HL-60/S4 treated with phorbol 12-myristate 13-acetate at 8.2 ng/mL for 4 days and 3 days (cell line): ENCODE results near the gene FAM229A.
"Not testable (repeated sequence)": the region's sequence is repeated elsewhere in the genome, so short reads cannot be mapped to it uniquely, and the experiment has no call there.

ENCODE experiments used
- in situ Hi-C: fragments of 300-500 bp; cut with MboI; formaldehyde crosslinking; loops from 2 replicates; pipeline ENCODE4 v1.15.0; 2022; ENCODE audit warnings: low sequenced_read_pairs

FAM229A gene, protein sequence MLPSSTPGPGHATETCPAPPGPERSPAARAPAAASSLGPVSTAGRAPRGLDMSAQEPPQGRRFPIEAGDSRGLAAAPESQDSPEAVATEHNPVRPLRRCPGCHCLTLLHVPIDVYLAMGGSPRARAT

DNA sequence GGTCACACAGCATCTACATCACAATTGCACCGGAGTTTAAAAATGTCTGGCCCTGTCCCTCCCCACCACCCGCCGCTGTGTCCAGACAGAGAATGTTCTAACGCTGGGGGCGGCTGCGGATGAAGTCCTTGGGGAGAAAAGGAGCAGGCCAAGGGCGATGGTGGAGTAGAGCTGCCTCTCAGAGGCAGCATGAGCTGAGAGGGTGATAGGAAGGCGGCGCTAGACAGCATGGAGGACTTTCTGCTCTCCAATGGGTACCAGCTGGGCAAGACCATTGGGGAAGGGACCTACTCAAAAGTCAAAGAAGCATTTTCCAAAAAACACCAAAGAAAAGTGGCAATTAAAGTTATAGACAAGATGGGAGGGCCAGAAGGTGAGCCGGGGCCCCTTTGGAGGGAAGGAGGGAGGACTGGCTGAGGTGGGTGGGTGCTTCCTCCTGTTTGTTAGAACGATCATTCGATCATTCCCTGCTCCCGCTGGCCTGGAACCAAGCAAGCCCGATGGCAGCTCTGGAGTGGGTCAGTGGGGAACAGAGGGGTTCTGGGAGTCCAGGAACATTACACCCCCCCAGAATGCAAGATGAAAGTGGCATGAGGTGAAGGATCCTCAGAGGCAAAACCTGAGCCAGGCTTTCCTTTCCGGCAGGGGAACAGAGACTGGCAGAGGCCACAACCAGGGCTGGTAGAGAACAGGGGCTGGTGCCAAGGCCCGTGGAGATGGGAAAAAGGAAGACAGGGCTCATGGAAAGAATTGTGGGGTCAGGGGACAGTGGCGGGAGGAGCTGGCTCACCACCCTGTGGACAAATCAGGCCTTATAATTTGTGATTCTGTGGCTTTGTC lies at the start of gene FAM229A, which contains the start of gene TSSK3:
Gene FAM229A (minus strand): TSS at position 12 of the 840 bp plus-strand sequence. CDS start 394 bp downstream, outside the sequence.
Gene TSSK3 (plus strand): TSS at position 66 of the 840 bp plus-strand sequence. CDS start 163 bp downstream, at position 229.
- in situ Hi-C loops = loop anchor here (25.0 kb wide), 1 partner anchor 150 kb away; the partner anchor contains the start of genes CCDC28B, DCDC2B, EIF3I and IQCC

DNA sequence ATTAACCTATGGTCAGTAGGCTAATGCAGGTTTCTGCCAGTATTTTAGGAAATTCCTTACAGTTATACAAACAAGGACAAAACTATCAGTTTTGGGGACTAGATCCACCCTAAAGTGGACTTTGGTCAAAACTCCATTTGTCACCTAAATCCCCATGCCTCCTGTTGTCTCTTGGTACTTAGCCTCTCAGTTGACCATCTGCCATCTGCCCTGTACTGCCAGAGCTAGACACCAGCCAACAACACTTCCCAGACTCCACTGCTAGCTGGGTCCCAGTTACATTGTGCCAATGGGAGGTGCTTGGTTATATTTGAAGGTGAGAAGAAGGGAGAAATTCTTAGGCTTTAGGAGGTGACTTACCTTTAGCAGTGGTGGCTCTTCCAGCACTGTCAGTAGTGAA lies 49.0 kb upstream of the FAM229A start:
- in situ Hi-C loops = no loop called here

DNA sequence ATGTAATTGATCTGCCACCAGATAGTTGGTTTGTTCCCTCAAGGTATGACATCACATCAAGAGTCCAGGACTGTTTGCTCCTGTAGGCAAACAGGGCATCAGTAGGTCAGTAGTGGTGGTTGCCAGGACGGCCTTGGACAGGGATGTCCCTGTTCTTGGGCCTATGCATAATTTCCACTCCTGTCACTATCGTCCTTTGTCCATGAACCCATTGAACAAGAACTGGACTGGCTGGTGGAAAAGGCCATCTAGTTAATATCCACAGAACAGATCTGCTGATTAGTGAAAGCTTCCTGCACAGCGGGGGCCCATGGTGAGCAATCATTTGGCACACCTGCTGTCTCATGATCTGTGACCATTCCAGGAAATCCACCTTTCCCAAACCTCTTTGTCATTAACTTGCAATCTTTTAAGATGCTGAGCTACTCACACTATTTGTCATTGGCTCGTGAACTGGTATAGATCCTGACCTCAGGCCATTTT lies 44.4 kb upstream of the FAM229A start:
- in situ Hi-C loops = no loop called here

DNA sequence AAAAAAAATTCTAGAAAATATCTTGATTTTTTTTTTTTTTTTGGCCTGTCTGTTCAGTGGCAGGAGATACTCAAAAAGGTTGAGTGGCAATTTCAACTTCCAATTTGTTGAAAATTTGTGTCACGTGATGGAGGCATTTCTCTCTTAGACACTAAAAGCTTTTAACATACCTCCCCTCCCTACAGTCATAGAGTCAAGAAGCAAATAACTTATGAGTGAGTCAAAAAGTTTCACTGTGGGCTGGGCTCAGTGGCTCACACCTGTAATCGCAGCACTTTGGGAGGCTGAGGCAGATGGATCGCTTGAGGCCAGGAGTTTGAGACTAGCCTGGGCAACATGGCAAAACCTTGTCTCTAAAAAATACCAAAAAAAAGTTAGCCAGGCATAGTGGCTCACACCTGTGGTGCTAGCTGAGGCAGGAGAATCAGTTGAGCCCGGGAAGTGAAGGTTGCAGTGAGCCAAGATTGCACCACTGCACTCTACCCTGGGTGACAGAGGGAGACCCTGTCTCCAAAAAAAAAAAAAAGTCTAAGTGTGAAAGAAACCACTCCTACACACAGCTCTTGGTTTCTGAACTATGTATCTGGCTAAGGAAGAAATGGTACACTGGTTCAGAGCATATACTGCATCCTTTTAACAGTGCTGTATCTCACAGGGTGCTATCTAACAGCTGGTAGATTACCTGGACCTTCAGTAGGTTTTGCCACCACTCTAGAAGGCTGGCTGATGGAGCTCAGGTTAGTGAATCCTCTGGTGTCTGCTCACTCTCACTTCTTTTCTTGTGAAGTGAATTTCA lies 43.6 kb upstream of the FAM229A start:
- in situ Hi-C loops = no loop called here

DNA sequence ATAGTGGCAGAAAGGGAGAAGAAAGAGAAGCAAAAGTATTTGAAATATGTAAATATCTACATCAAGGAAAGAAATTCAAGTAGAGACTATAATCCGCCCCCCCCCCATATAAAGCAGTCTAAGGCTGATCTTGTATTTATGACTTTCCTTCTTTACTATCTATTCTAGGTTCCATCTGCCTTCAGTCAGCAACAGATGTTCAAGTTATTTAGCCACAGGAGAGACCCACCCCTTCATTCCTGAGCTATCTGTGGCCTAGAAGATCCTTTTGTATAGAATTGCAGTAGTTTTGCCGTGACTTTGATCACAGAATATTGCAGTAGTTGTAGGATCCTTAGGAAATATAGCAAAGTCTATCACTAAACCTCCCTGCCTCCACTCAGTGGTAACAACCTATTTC lies 42.7 kb upstream of the FAM229A start:
- in situ Hi-C loops = no loop called here

DNA sequence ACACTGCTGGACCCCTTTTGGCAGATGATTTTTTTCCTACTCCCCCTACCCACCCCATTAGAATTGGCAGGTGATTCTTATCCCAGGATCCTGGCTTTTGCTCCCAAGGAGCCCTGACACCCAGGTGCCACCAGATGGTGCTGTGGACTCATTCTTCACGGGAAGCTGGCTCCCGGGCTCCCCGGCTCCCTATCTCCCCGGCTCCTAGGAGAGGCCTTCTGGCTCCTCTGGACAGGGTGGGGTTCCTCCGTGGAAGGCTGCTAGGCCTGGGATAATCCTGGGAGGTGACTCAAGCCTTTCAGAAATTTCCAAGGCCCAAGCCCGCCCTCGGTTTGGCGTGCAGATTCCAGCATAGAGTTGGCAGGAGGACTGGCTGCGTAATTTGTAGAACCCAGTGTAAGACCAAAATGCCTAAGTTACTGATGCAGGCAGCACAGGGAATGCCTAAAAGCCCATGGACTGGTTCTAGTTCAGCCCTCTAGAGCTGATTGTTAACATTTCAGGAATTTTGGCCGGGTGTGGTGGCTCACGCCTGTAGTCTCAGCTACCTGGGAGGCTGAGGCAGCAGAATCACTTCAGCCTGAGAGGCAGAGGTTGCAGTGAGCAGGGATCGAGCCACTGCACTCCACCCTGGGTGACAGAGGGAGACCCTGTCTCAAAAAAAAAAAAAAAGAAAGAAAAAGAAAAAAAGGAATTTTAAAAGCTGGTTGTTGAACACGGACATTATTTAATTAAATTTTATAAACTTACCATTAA lies 38.8 kb upstream of the FAM229A start:
- in situ Hi-C loops = no loop called here

DNA sequence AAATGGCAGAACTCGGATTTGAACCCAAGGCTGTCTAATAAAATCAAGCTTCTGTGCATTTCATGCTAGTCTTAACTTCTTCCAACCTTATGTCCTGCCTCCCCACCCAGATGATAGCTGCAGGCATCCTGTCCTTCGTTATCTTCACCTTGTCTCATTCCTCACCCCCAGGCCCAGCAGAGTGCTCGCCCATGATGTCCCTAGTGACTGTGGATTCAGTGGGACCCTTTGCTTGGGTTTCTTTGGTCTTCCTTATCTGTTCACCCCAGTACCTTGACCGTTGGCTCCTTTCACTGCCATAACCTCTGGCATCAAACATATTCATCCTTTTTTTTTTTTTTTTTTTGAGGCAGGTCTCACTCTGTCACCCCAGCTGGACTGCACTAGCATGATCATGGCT lies 37.6 kb upstream of the FAM229A start:
- in situ Hi-C loops = no loop called here

DNA sequence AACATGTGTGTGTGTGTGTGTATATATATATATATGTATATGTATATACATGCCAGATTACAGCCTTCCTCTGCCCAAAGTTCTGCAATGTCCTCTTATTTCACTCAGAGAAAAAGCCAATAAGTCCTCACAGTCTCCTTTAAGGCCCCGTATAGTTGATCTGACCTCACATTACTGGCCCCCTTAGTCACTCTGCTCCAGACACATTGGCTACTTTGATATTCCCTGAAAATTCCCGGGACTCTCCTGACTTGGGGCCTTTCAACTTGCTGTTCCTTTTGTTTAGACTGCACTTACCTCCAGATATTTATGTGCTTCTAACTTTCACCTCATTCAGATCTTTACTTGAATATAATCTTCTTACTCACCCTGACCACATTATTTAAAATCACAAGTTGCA lies 36.1 kb upstream of the FAM229A start:
- in situ Hi-C loops = no loop called here

DNA sequence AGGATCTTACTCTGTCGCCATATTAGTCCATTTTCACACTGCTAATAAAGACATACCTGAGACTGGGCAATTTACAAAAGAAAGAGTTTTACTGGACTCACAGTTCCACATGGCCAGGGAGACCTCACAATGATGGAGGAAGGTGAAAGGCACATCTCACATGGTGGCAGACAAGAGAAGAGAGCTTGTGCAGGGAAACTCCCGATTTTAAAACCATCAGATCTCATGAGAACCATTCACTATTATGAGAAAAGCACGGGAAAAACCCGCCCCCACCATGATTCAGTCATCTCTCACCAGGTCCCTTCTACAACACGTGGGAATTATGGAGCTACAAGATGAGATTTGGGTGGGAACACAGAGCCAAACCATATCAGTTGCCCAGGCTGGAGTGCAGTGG lies 34.2 kb upstream of the FAM229A start:
- in situ Hi-C loops = not testable (repeated sequence)

DNA sequence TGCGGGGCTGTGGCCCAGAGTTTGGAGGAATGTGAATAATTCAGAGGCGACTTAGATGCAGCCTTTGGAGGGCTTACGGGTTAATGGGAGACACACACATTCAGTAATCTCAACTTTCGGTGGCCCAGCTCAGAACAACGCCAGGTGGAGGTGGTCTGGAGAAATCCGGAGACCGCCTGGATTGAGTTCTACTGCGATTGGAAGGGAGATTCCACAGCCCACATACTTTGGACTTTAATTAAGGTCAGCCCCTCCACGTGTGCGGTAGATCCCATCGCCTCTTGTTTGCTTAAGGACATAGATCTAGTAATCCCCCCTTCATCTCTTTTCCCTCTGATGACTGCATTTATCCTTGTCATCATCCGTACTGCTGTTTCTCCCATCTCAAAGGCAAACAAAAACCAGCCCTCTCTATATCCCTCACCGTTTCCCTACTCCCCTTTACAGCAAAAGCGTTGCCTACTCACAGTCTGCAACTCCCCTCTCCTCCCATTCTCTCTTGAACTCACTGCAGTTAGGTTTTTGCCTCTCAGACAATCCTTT lies 32.7 kb upstream of the FAM229A start:
- in situ Hi-C loops = no loop called here

DNA sequence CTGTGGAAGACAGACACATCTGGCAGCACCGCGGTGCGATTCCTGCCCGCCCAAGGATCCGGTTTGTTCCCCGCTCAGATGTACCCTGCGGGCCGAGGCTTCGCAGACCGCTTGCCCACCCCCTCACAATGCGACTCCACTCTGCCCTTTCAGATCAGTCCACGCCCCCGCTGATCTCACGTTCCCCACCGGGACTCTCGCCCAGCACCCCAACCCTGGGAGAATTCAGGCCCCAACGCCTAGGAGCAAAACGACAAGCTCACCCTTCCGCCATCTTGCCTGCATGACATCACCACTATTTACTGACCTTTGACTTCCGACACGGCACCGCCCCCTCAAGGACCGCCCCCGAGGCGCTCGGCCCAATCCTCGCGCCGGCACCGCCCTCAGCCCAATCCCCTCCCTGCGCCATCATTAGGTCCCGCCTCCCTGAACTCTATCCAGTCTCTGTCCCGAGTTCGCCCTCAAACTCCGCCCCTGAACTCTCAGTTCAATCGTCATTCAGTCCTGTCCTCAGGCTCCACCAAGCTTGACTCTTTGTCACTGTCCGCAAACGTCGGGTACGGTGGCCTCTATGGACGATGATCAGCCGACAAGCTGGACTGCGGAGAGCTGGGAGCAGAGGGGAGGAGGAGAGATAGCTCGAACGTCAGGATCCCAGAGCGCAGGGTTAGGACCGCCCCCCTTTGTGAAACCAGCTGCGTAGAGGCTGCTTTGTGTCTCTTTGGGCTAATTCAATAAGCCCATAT lies 32.0 kb upstream of the FAM229A start, which contains the start of gene BSDC1:
Gene BSDC1 (minus strand): TSS at position 301 of the 749 bp plus-strand sequence. CDS start 27 bp downstream, at position 274.
- in situ Hi-C loops = no loop called here

DNA sequence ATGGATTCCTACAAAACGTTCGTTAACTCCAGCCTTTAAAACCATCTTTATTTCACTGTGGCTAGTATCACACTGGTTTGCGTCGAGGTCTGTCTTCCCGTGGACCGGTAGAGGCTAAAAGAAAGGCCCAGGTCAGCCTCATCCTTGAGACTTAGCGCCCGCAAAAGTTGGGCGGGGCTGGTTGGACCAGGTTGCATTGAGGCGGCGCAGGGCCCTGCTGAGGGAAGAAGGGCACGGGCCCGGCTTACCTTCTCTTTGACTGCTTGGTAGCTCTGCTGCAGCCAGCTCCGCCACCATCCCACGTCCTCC lies 31.5 kb upstream of the FAM229A start:
- in situ Hi-C loops = no loop called here

DNA sequence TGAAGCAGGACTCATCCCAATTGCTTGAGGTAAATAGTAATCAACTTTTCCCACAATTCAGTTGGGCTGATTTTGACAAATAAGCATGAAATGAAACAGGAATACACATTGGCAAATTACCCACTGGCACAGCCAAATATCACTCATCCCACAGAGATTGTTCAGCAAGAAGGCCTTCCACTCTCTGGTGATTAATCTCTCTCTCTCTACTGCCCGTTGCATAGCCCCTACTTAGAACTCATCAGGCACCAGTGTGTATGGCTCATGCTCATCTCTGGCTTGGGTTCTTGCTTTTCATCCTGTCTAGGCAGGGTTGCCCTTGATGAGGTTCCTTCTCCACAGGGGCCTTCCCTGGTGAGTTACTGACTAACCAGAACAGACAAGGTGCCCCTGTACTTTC lies 30.9 kb upstream of the FAM229A start:
- in situ Hi-C loops = no loop called here

DNA sequence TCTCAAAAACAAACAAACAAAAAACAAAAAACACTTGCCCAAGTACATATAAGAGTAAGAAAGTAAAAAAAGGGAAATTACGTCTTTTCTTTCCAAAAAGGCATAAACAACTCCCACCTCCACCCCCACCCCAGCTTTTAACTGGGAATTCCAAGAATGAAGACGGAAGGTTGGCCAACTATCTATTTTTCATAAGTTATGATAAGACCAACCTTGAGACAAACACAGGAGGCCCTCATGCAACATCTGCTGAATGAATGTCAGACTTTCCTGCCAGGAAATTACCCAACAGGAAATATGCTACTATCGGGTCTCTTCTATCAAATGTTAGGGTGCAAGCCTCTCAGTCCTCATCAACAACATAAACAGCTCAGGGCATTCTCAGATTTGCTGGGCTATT lies 30.0 kb upstream of the FAM229A start:
- in situ Hi-C loops = no loop called here

DNA sequence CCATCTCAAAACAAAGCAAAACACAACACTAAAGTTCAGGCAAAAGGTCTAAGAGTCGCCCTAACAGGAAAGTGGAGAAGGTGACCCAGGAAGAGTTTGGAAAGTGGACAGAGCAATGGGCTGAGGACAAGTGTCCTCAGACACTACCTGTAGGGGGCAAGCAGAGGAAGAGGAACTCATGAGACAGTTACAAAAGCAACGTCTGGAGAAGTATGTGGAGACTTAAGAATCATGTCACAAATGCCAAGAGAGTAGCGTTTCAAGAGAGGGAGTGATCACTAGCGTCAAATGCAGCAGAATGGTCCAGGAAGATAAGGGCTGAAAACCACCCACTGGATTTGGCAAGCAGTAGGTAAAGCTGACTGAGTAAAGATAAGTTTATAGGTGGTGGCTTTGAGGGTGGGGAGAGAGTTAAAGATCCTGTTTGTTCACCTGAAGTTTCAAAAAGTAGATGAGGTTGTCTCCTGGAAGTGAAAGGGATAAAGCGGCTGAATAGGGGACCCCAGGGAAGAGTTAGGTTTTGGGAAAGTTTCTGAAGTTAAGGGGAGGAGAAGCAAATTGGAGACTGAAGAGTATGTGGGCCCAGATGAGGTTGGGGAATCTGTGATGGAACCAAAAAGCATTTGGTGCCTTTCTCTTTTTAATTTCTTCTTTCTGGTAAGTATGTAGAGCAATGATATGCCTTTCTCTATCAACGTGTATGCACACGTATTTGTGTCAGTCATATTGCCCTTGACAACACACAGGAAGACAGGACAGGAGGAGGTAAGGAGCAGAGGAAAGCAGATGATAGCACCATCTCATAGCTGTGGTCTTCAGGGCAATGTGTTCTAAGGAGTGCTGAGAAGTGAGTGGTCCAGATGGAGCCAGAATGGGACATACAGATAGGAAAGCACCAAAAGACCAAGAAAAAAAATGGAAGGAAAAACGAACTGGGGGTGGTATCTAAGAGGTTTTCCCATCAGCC lies 28.9 kb upstream of the FAM229A start:
- in situ Hi-C loops = no loop called here

DNA sequence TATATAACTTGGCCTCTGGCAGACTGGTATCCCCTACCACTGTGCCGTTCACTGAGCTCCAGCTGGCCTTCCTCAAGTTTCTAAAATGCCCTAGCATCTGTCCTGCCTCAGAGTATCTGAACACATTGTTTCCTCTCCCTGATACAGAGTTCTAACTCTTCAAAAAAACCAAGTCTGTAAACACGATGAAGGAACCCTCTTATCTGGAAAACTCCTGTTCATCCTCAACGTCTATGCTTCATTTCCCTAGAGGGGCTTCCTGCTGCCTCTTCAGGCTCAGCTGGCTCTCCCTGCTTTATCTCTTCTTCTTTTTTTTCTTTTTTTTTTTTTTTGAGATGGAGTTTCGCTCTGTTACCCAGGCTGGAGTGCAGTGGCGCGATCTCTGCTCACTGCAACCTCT lies 26.4 kb upstream of the FAM229A start:
- in situ Hi-C loops = no loop called here

DNA sequence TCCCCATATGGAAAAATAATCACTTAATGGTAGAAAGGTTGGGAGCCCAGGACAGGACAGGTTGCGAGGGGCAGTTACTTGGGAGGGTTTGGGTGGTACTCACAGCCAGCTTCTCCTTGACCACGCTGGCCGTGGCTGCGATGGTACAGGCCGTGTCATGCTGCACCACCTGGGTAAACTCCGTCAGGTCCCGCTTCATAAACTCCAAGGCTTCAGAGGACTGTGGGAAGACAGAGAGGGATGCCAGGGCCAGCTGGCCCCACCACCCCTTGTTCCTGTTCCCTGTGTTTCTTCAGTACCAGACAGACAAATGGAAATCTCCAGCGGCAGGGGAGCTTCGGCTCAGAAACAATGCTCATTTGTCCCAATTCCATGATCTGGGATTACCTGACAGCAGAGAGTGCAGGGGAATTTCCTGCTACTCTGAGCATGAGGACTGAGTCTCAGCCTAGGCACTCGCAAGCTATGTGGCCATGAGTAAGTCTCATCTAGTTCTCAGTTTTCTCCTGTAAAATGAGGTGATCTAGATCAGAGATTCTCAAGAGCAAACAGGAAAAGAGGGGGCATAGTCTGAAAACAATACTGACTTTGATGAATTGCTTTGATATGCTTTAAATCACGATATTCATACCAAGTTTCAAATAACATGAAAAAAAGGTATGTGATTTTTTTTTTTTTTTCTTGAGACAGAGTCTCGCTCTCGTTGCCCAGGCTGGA lies 24.5 kb upstream of the FAM229A start:
- in situ Hi-C loops = no loop called here

DNA sequence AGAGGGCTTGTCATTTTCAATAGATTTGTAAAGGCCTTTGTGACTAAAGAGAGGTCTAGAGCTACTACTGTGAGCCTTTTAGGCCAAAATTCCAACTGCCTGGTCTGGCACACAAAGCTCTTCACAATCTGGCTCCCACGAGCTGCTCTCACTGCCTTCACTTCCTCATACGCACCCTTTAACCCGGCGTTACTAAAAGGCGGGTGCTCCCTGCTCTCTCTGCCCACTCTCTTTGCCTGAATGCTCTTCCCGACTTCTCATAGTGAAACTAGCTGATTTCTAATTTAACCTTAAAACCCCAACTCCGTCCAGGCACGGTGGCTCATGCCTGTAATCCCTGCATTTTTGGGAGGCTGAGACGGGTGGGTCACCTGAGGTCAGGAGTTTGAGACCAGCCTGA lies 17.8 kb upstream of the FAM229A start:
- in situ Hi-C loops = no loop called here
